ENCODE data around the gene CFAP20DC.
"Not testable (repeated sequence)": the region's sequence is repeated elsewhere in the genome, so short reads cannot be mapped to it uniquely, and the experiment has no call there.

The CFAP20DC gene

GRCh38 chr3:58723173-58723572 lies 326.7 kb downstream of the CFAP20DC start:
- no peak for TF ChIP-seq CTCF (conservative IDR thresholded peaks at IDR 0.05)
- peak overlapping the region; percentile 55 for H3K27ac ChIP-seq

GRCh38 chr3:58722561-58722960 lies 327.3 kb downstream of the CFAP20DC start:
- H3K27ac ChIP-seq: peak overlapping the region; percentile 55
- no peak for TF ChIP-seq CTCF (conservative IDR thresholded peaks at IDR 0.05)

GRCh38 chr3:58720526-58720925 lies 329.3 kb downstream of the CFAP20DC start:
- no peak for TF ChIP-seq CTCF (conservative IDR thresholded peaks at IDR 0.05)

GRCh38 chr3:58719684-58720083 lies 330.1 kb downstream of the CFAP20DC start:
- TF ChIP-seq CTCF (conservative IDR thresholded peaks at IDR 0.05): no peak
- no peak overlapping the region for H3K27ac ChIP-seq

More at GRCh38 chr3:58720526-58720925, 329.3 kb downstream of the CFAP20DC start:
- H3K27ac ChIP-seq: no peak overlapping the region

DNA sequence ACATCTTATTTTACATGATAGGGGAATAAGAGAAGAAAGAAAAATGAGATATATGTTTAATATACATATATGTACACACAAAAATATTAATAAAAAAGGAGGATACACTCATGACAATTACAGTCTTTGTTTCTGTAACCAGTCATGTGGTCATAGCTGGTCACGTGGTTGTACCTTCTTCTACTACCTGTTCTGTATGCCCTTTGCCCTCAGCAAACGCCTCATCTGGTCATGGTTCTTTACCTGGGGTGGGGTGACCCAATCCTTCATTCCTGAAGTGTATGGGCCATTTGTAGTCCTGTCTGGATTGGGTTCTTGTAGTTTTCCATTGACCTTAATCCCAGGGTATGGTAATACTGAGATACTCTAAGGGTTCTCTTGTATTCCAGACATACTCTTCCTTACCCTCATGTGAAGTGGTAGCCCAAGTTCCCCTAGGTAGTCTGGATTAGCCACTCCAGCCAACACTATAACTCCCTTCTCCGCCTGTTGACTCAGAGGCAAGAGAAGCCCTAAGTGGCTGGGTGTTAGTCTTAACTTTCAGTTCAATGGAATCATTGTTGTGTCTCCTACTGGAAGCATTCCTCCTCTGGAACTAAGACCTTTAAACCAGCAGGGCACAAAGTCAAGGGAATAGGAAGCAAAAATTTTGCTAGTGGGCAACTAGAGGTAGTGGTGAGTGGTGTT lies 336.0 kb downstream of the CFAP20DC start:
- TF ChIP-seq CTCF (conservative IDR thresholded peaks at IDR 0.05): no peak

DNA sequence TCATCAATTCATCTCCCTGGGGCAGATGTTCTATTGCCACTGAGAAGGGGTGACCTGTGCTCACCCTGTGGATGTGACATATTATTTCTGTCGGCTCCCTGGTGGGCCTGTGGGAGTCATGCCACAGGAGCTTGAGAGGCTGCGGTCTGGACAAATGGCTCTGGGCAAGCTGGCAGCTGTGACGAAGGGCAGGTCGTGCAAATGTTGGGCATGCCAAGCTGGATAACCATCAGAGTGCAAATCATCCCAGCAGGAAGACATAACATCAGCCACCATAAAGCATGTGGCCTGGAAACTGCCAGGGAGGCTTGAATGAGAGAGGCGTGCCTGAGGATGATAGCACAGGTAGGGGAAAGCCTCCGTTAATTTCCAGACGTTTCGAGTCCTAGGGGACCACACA lies 338.0 kb downstream of the CFAP20DC start:
- no peak overlapping the region for H3K27ac ChIP-seq
- no peak for TF ChIP-seq CTCF (conservative IDR thresholded peaks at IDR 0.05)

More for the DNA sequence above, 336.0 kb downstream of the CFAP20DC start:
- H3K27ac ChIP-seq: no peak overlapping the region

- H3K27ac ChIP-seq: not testable (repeated sequence)
Observed at GRCh38 chr3:58708983-58709382, 340.8 kb downstream of the CFAP20DC start.

DNA sequence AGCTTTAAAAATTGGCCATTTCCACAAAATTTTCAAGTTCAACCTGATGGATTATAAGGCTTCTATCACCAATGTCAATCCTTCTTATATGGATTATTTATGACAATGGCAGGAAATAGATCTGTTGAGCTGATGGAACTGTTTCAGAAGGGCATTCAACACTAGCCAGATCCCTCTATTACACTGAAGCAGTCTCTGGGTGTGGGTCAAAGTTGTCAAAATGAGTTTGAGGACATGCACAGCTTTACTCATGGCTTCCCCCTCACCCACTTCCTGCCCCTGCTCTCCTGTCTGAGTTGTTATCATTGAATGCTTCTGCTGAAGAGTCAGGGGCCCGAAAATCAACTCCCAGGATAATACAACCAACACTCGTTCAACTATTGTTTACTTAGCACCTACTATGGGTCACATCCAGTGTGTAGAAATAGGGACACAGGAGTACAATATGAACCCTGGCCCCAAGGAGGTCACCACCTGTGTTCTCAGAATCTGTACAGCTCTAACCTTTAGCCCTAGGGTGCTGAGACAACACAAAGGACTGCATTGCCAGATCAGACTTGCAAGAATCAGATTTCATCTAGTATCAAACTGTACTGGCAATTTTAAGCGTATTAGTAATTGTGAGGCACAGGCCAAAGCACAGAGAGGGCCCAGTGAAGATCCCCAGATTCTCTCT lies 341.6 kb downstream of the CFAP20DC start:
- no peak for TF ChIP-seq CTCF (conservative IDR thresholded peaks at IDR 0.05)
- no peak overlapping the region for H3K27ac ChIP-seq

Data from VCaP (cell line).